Measurements from ENCODE around the gene PPP2R2B.

GRCh38 chr5:146618434-146618833 lies 260.1 kb downstream of the PPP2R2B start:
- TF ChIP-seq CTCF (optimal IDR thresholded peaks at IDR 0.05 in 1 of 3, IDR thresholded peaks at IDR 0.05 in 1 of 3, conservative IDR thresholded peaks at IDR 0.05 in 1 of 3; ENCODE audit: extremely low read depth in 1 of 3, insufficient read depth in 2 of 3, low read length in 3 of 3), result no peak
- TF ChIP-seq EZH2 (IDR thresholded peaks at IDR 0.05; ENCODE audit: low read length), result no peak
